HCT116 (cell line): ENCODE data around the gene ASCL4. TPM values are rescaled to one million over a fixed set of nuclear protein-coding genes. Genes with fewer than 3 reads are reported as not detected.

Experiments
- ATAC-seq: fragments of 200-7000 bp; cut with Tn5 transposase; 2 replicates; pipeline ENCODE4 v1.9.1; 2020; ENCODE audit warnings: mild to moderate bottlenecking, moderate library complexity
- BruUV-seq: library from RNA; stranded (reverse); fragments of 400-500 nt; replicated peaks from 2 replicates; lab custom pipeline; 2021; lab: Mats Ljungman, UMichigan
- CTCF ChIA-PET: fragments of 300-600 bp; sonication (Branson Sonifier 250); formaldehyde crosslinking; loops from one replicate; lab custom pipeline; 2021; ENCODE audit warnings: antibody characterized with exemption; lab: Charles Lee
- POLR2A ChIA-PET: fragments of 300-600, 350-600 bp; sonication (Branson Sonifier 250); formaldehyde crosslinking; loops from one replicate; lab custom pipeline; 2021; ENCODE audit warnings: antibody characterized with exemption; lab: Charles Lee
- RAD21 ChIA-PET, 2 experiments: fragments of 300-600 bp; sonication (Branson Sonifier 250); formaldehyde crosslinking; loops; one replicate each; lab custom pipeline; 2023; ENCODE audit warnings: low total read pairs in 2 of 2; ENCODE audit not compliant: uncharacterized antibody in 2 of 2, unreplicated experiment in 2 of 2, low non-redundant PET in 1 of 2; lab: Charles Lee
- DNase-seq: peaks from one replicate; pipeline ENCODE4 v3.0.0-alpha.2; 2010; ENCODE audit warnings: low read depth, low spot score
- H2AFZ ChIP-seq: fragments of 200-600 bp; shearing (Covaris generic), sonication (generic); 2 replicates; pipeline ENCODE4 v1.6.1; 2017; ENCODE audit warnings: low read depth, mixed run types, mixed read lengths, antibody characterized with exemption, low read length; ENCODE audit not compliant: poor library complexity, severe bottlenecking
- H3K27ac ChIP-seq: 2 replicates; pipeline ENCODE4 v1.5.1; 2012; ENCODE audit warnings: low read depth, low read length
- H3K27me3 ChIP-seq: fragments of 200-600 bp; sonication (generic); 2 replicates; pipeline ENCODE4 v1.6.1; 2016; ENCODE audit warnings: mixed run types, low read length, mixed read lengths; ENCODE audit not compliant: insufficient read depth
- H3K36me3 ChIP-seq, 2 experiments: fragments of 200-500 bp in 1 of 2; fragments of 200-600 bp in 1 of 2; sonication (Bioruptor generic) in 1 of 2; sonication (generic) in 1 of 2; 2 replicates each; pipeline versions ENCODE4 v1.5.1 to v1.6.1; 2014 to 2016; ENCODE audit warnings: low read length in 2 of 2, inconsistent platforms in 1 of 2, mixed read lengths in 1 of 2, mixed run types in 1 of 2; ENCODE audit not compliant: insufficient read depth in 2 of 2, control insufficient read depth in 1 of 2
- H3K4me1 ChIP-seq, 2 experiments: fragments of 200-600 bp in 1 of 2; sonication (generic) in 1 of 2; 2 replicates each; pipeline versions ENCODE4 v1.5.1 to v1.6.1; 2012 to 2017; ENCODE audit warnings: low read length in 2 of 2, inconsistent platforms in 1 of 2, mild to moderate bottlenecking in 1 of 2, mixed read lengths in 1 of 2, mixed run types in 1 of 2, moderate library complexity in 1 of 2; ENCODE audit not compliant: insufficient read depth in 2 of 2, control insufficient read depth in 1 of 2
- H3K4me2 ChIP-seq: fragments of 200-600 bp; sonication (generic); 2 replicates; pipeline ENCODE4 v1.6.1; 2017; ENCODE audit warnings: mixed run types, low read length, mixed read lengths
- H3K4me3 ChIP-seq, 2 experiments: fragments of 200-600 bp in 1 of 2; sonication (generic) in 1 of 2; replicated peaks in 1 of 2; 2 replicates each; pipeline ENCODE4 v1.5.1; 2011 to 2016; ENCODE audit warnings: low read length in 2 of 2, control low read depth in 1 of 2, low read depth in 1 of 2, mild to moderate bottlenecking in 1 of 2, mixed read lengths in 1 of 2, mixed run types in 1 of 2
- H3K79me2 ChIP-seq: fragments of 200-600 bp; sonication (generic); 2 replicates; pipeline ENCODE4 v1.6.1; 2017; ENCODE audit warnings: mild to moderate bottlenecking, mixed run types, low read length, moderate library complexity, mixed read lengths; ENCODE audit not compliant: insufficient read depth
- H3K9ac ChIP-seq: fragments of 200-600 bp; sonication (generic); 2 replicates; pipeline ENCODE4 v1.6.1; 2016; ENCODE audit warnings: low read length, mixed read lengths
- H3K9me2 ChIP-seq: fragments of 200-600 bp; sonication (generic), shearing (Covaris generic); 2 replicates; pipeline ENCODE4 v1.6.1; 2017; ENCODE audit warnings: mixed run types, mild to moderate bottlenecking, moderate library complexity; ENCODE audit not compliant: insufficient read depth
- H3K9me3 ChIP-seq, 2 experiments: fragments of 200-500 bp in 1 of 2; fragments of 200-600 bp in 1 of 2; sonication (Bioruptor generic) in 1 of 2; sonication (generic) in 1 of 2; 2 replicates each; pipeline ENCODE4 v1.6.1; 2014 to 2017; ENCODE audit warnings: low read length in 2 of 2, mixed read lengths in 2 of 2, inconsistent platforms in 1 of 2, low read depth in 1 of 2, mild to moderate bottlenecking in 1 of 2, mixed run types in 1 of 2, moderate library complexity in 1 of 2; ENCODE audit not compliant: control insufficient read depth in 1 of 2, insufficient read depth in 1 of 2
- H4K20me1 ChIP-seq: fragments of 200-600 bp; sonication (generic), shearing (Covaris generic); 2 replicates; pipeline ENCODE4 v1.6.1; 2017; ENCODE audit warnings: mixed run types, mild to moderate bottlenecking, moderate library complexity; ENCODE audit not compliant: insufficient read depth
- CBX3 ChIP-seq: IDR thresholded peaks from 2 replicates; pipeline ENCODE4 v1.6.1; 2012; ENCODE audit warnings: low read depth
- ELF1 ChIP-seq: IDR thresholded peaks from 2 replicates; pipeline ENCODE4 v1.6.1; 2012; ENCODE audit warnings: low read depth, borderline replicate concordance
- EZH2phosphoT487 ChIP-seq: fragments of 200-600 bp; IDR thresholded peaks from 2 replicates; pipeline ENCODE4 v1.6.1; 2018; ENCODE audit warnings: antibody characterized with exemption, borderline replicate concordance
- JUND ChIP-seq: IDR thresholded peaks from 2 replicates; pipeline ENCODE4 v1.6.1; 2012
- MAX ChIP-seq: IDR thresholded peaks from 2 replicates; pipeline ENCODE4 v1.6.1; 2012
- RAD21 ChIP-seq: IDR thresholded peaks from 2 replicates; pipeline ENCODE4 v1.6.1; 2012; ENCODE audit warnings: low read depth, mild to moderate bottlenecking
- ZNF274 ChIP-seq: fragments of 200-500 bp; sonication (Bioruptor generic); IDR thresholded peaks from 2 replicates; pipeline ENCODE4 v1.6.1; 2014; ENCODE audit warnings: mild to moderate bottlenecking, low read depth, low read length, inconsistent platforms
- intact Hi-C: fragments of 100-400 bp; cut with micrococcal nuclease; formaldehyde crosslinking; loops from 2 replicates; pipeline ENCODE4 v1.10.0; 2022
- total RNA-seq: library from RNA; stranded (reverse); gene quantifications from one replicate; pipeline ENCODE4 v1.2.1, GENCODE V29; 2021; ENCODE audit not compliant: unreplicated experiment
- TF ChIP-seq, protein P1 (sequence below), 3 experiments: fragments of 200-600 bp in 1 of 3; sonication (generic) in 1 of 3; IDR thresholded peaks in 2 of 3; conservative IDR thresholded peaks in 1 of 3; 2 replicates each; pipeline ENCODE4 v1.5.1; 2012 to 2017; ENCODE audit warnings: low read depth in 2 of 3, low read length in 2 of 3, antibody characterized with exemption in 1 of 3, borderline replicate concordance in 1 of 3, control low read depth in 1 of 3, mild to moderate bottlenecking in 1 of 3, mixed read lengths in 1 of 3, mixed run types in 1 of 3, moderate library complexity in 1 of 3; ENCODE audit not compliant: insufficient read depth in 1 of 3

Gene ASCL4
- total RNA-seq, 1 experiment from 2014 or later: not detected

GRCh38 chr12:107776171-107776570, 1.7 kb downstream of the ASCL4 start (continued):
- TF ChIP-seq, protein P1, sequence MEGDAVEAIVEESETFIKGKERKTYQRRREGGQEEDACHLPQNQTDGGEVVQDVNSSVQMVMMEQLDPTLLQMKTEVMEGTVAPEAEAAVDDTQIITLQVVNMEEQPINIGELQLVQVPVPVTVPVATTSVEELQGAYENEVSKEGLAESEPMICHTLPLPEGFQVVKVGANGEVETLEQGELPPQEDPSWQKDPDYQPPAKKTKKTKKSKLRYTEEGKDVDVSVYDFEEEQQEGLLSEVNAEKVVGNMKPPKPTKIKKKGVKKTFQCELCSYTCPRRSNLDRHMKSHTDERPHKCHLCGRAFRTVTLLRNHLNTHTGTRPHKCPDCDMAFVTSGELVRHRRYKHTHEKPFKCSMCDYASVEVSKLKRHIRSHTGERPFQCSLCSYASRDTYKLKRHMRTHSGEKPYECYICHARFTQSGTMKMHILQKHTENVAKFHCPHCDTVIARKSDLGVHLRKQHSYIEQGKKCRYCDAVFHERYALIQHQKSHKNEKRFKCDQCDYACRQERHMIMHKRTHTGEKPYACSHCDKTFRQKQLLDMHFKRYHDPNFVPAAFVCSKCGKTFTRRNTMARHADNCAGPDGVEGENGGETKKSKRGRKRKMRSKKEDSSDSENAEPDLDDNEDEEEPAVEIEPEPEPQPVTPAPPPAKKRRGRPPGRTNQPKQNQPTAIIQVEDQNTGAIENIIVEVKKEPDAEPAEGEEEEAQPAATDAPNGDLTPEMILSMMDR (IDR thresholded peaks at IDR 0.05 in 2 of 3, conservative IDR thresholded peaks at IDR 0.05 in 1 of 3; ENCODE audit: borderline replicate concordance in 1 of 3, insufficient read depth in 1 of 3, low read depth in 2 of 3, low read length in 2 of 3): no peak
- TF ChIP-seq MAX: no peak
- no peak for TF ChIP-seq CBX3
- TF ChIP-seq RAD21: no peak
- no peak for TF ChIP-seq JUND
- TF ChIP-seq EZH2phosphoT487: no peak
- TF ChIP-seq, all 23 proteins: peak for 0

DNA sequence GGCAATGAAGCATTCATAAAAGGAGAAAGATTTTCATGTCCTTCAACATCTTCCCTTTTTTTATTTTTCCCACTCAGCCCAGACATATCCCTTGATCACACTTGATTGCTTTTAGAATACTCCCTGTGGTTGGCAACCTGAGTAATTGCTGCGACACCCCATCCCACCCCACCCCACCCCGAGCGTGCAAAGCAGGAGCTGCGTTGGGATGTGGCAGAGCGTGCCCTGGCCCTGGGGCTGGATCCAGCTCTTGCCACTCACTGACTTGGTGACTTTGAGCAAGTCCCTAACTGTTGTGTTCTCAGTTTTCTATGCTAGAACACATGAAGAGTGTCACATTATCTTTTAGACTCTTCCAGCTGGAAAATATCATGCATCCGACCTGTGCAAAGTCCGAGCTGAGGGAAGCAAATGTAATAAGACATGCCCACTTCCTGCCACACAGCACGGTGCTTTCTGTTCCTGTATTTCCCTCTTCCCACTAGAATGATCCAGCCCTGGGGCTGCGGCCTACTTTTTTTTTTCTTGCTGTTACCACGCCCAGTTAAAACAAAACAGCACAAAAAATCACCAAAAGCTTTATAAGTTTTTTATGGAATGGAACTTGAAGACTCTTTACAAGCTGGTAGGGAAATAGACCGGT, 4.0 kb downstream of the ASCL4 start:
- Histone ChIP-seq H2AFZ (no peak overlapping the region), H3K79me2 (no peaks in the 10 kb centered on the region), H3K4me3 (no peak overlapping the region), H3K9ac (no peak overlapping the region), H3K4me1 (no peaks in the 10 kb centered on the region), H3K36me3 (no peaks in the 10 kb centered on the region), H3K4me2 (no peak overlapping the region), H4K20me1 (no peaks in the 10 kb centered on the region), H3K9me2 (no peaks in the 10 kb centered on the region), H3K27ac (no peak overlapping the region), H3K27me3 (peaks cover 26% of the 10 kb centered on the region; the same call in 1 of the 2 replicates), H3K9me3 (no peaks in the 10 kb centered on the region)
- intact Hi-C loops: no loop called here
- ChIA-PET CTCF (no interaction called here), RAD21 (no interaction called here), POLR2A (no interaction called here)
- no TSS peak for BruUV-seq
- ATAC-seq (no peak), DNase-seq (no peak)
- TF ChIP-seq EZH2phosphoT487 (no peak), ZNF274 (no peak), ELF1 (no peak), JUND (no peak)
